A673 (cell line): ENCODE data around the gene SUMO2. TPM values are rescaled to one million over a fixed set of nuclear protein-coding genes. Genes with fewer than 3 reads are reported as not detected.

Experiments
- BruUV-seq: library from RNA; stranded (reverse); fragments of 400-500 nt; replicated peaks from 2 replicates; lab custom pipeline; 2021; lab: Mats Ljungman, UMichigan
- CTCF ChIA-PET: fragments of 300-600 bp; sonication (Branson Sonifier 250); formaldehyde crosslinking; loops from one replicate; lab custom pipeline; 2022; ENCODE audit warnings: antibody characterized with exemption; lab: Charles Lee
- POLR2A ChIA-PET: fragments of 300-600 bp; sonication (Branson Sonifier 250); formaldehyde crosslinking; loops from one replicate; lab custom pipeline; 2022; ENCODE audit warnings: antibody characterized with exemption; ENCODE audit not compliant: low non-redundant PET; lab: Charles Lee
- DNase-seq: peaks from one replicate; pipeline ENCODE4 v3.0.0-alpha.2; 2015; ENCODE audit warnings: low spot score
- H3K27ac ChIP-seq: fragments of 200-600 bp; sonication (generic); 2 replicates; pipeline ENCODE4 v1.5.1; 2016; ENCODE audit warnings: mixed run types, low read depth, mild to moderate bottlenecking, mixed read lengths, antibody characterized with exemption, low read length; ENCODE audit not compliant: poor library complexity, severe bottlenecking
- H3K27me3 ChIP-seq: fragments of 200-600 bp; sonication (generic); replicated peaks from 2 replicates; pipeline ENCODE4 v1.6.1; 2017; ENCODE audit warnings: mixed run types, low read depth, mild to moderate bottlenecking, mixed read lengths, antibody characterized with exemption, low read length; ENCODE audit not compliant: insufficient read depth, poor library complexity
- H3K36me3 ChIP-seq: fragments of 200-600 bp; sonication (generic); 2 replicates; pipeline ENCODE4 v1.6.1; 2016; ENCODE audit warnings: mixed run types, mild to moderate bottlenecking, mixed read lengths, antibody characterized with exemption, low read length; ENCODE audit not compliant: insufficient read depth, poor library complexity, severe bottlenecking
- H3K4me1 ChIP-seq: fragments of 200-600 bp; sonication (generic); 2 replicates; pipeline ENCODE4 v1.6.1; 2017; ENCODE audit warnings: mixed run types, mild to moderate bottlenecking, mixed read lengths, antibody characterized with exemption, low read length; ENCODE audit not compliant: insufficient read depth, poor library complexity, severe bottlenecking
- H3K4me3 ChIP-seq: fragments of 200-600 bp; sonication (generic); 2 replicates; pipeline ENCODE4 v1.5.1; 2016; ENCODE audit warnings: low read depth, mixed run types, mild to moderate bottlenecking, mixed read lengths, low read length; ENCODE audit not compliant: poor library complexity, severe bottlenecking
- H3K9me3 ChIP-seq: fragments of 200-600 bp; sonication (generic); 2 replicates; pipeline ENCODE4 v1.6.1; 2016; ENCODE audit warnings: mixed run types, low read depth, mild to moderate bottlenecking, mixed read lengths, antibody characterized with exemption, low read length; ENCODE audit not compliant: poor library complexity, severe bottlenecking
- CTCF ChIP-seq: fragments of 300-800, 200-600 bp; sonication (generic); conservative IDR thresholded peaks from 2 replicates; pipeline ENCODE4 v1.5.1; 2017; ENCODE audit warnings: low read depth, mild to moderate bottlenecking, antibody characterized with exemption, low read length, moderate library complexity, mixed read lengths
- EZH2 ChIP-seq: fragments of 200-600 bp; sonication (generic); IDR thresholded peaks from 2 replicates; pipeline ENCODE4 v1.6.1; 2017; ENCODE audit warnings: borderline replicate concordance, low read depth, mild to moderate bottlenecking, mixed read lengths, antibody characterized with exemption, low read length; ENCODE audit not compliant: poor library complexity, severe bottlenecking
- intact Hi-C: fragments of 100-400 bp; cut with micrococcal nuclease; formaldehyde crosslinking; loops from one replicate; pipeline ENCODE4 v1.10.0; 2022; ENCODE audit not compliant: unreplicated experiment
- total RNA-seq: library from RNA; stranded (reverse); gene quantifications from 2 replicates; pipeline ENCODE4 v1.2.3, GENCODE V29; 2021

Gene SUMO2
- total RNA-seq, 1 experiment from 2014 or later: 703 TPM

- H3K36me3 ChIP-seq: no peaks in the 10 kb centered on the region
- POLR2A ChIA-PET: no interaction called here
- no peak for TF ChIP-seq CTCF
- no peak for TF ChIP-seq EZH2
- H3K4me1 ChIP-seq: no peaks in the 10 kb centered on the region
- CTCF ChIA-PET: no interaction called here
- intact Hi-C loops: no loop called here
- no peak for DNase-seq
- no peaks in the 10 kb centered on the region for H3K9me3 ChIP-seq
- H3K27me3 ChIP-seq: no peaks in the 10 kb centered on the region
- no TSS peak for BruUV-seq
- H3K4me3 ChIP-seq: no peak overlapping the region
- no peak overlapping the region for H3K27ac ChIP-seq
Observed at GRCh38 chr17:75191584-75191983, 8.8 kb upstream of the SUMO2 start.

- CTCF ChIA-PET: no interaction called here
- H3K27ac ChIP-seq: no peak overlapping the region
- intact Hi-C loops: no loop called here
Observed at GRCh38 chr17:75188614-75189013, 5.9 kb upstream of the SUMO2 start.

GRCh38 chr17:75183999-75184884, 1.5 kb upstream of the SUMO2 start:
- ChIA-PET CTCF (interaction anchor here (0.7 kb wide), 2 partner anchors 87 to 417 kb away, joined by 3 to 4 read pairs; partner anchors contain the start of gene MIF4GD), POLR2A (no interaction called here)
- intact Hi-C loops: no loop called here
- TF ChIP-seq EZH2: no peak
- TF ChIP-seq CTCF: no peak
- Histone ChIP-seq H3K27me3 (no peaks in the 10 kb centered on the region), H3K36me3 (peaks cover 17% of the 10 kb centered on the region), H3K4me3 (no peak overlapping the region), H3K4me1 (peaks cover 10% of the 10 kb centered on the region), H3K9me3 (no peaks in the 10 kb centered on the region), H3K27ac (peak overlapping the region; percentile 99)
- DNase-seq: no peak
- no TSS peak for BruUV-seq

More at GRCh38 chr17:75188614-75189013, 5.9 kb upstream of the SUMO2 start:
- POLR2A ChIA-PET: interaction anchor here (0.6 kb wide), 1 partner anchor 128 kb away, joined by 3 read pairs; no protein-coding TSS in a partner anchor
- Histone ChIP-seq H3K36me3 (no peaks in the 10 kb centered on the region), H3K4me1 (no peaks in the 10 kb centered on the region), H3K4me3 (no peak overlapping the region), H3K27me3 (no peaks in the 10 kb centered on the region), H3K9me3 (no peaks in the 10 kb centered on the region)
- no peak for DNase-seq
- BruUV-seq: no TSS peak
- TF ChIP-seq CTCF (no peak), EZH2 (no peak)
